ENCODE results near the gene PPP1R16B.

GRCh38 chr20:38766071-38766470, 39.4 kb upstream of the PPP1R16B start:
- no peak for TF ChIP-seq CTCF (IDR thresholded peaks at IDR 0.05)
- TF ChIP-seq POLR2A (IDR thresholded peaks at IDR 0.05): no peak

All from heart left ventricle (tissue), 13 donors.